Upper lobe of left lung (tissue), 4 donors: ENCODE measurements around the gene RIPK4.

Experiments
- CTCF ChIP-seq, 6 experiments: fragments of 450-650 bp in 4 of 6; fragments of 200-600 bp in 2 of 6; sonication (generic) in 2 of 6; IDR thresholded peaks; one replicate each; pipeline ENCODE4 v1.5.1; 2016 to 2019; ENCODE audit warnings: antibody characterized with exemption in 6 of 6
- EP300 ChIP-seq, 4 donors: sonication (generic); formaldehyde crosslinking; IDR thresholded peaks; one replicate each; pipeline ENCODE4 v1.5.1; 2017; ENCODE audit warnings: antibody characterized with exemption in 4 of 4, control low read depth in 2 of 4
- POLR2A ChIP-seq, 4 donors: fragments of 450-650 bp; IDR thresholded peaks; one replicate each; pipeline ENCODE4 v1.5.1; 2016 to 2017; ENCODE audit warnings: antibody characterized with exemption in 4 of 4, mild to moderate bottlenecking in 2 of 4
- POLR2AphosphoS5 ChIP-seq, 2 donors: sonication (generic); formaldehyde crosslinking; IDR thresholded peaks; one replicate each; pipeline ENCODE4 v1.5.1; 2017; ENCODE audit warnings: antibody characterized with exemption in 2 of 2

- TF ChIP-seq CTCF (IDR thresholded peaks at IDR 0.05) (no peak), EP300 (IDR thresholded peaks at IDR 0.05) (no peak), POLR2A (IDR thresholded peaks at IDR 0.05) (no peak), POLR2AphosphoS5 (IDR thresholded peaks at IDR 0.05) (no peak)
Measured at GRCh38 chr21:41742073-41742875, 24.6 kb downstream of the RIPK4 start.
